GM18951 (cell line): ENCODE measurements around the gene ARID4B.
"Not testable (repeated sequence)": the region's sequence is repeated elsewhere in the genome, so short reads cannot be mapped to it uniquely, and the experiment has no call there.

Experiments
- POLR2A ChIP-seq: IDR thresholded peaks from 4 replicates; pipeline ENCODE4 v1.6.1; 2011; ENCODE audit warnings: mild to moderate bottlenecking; ENCODE audit not compliant: insufficient read length, insufficient read depth; ENCODE audit errors: extremely low read depth
- in situ Hi-C: fragments of 300-500 bp; cut with MboI; formaldehyde crosslinking; loops from one replicate; pipeline ENCODE4 v1.12.0; 2022; ENCODE audit warnings: low sequenced_read_pairs, mixed read lengths, inconsistent platforms; ENCODE audit not compliant: unreplicated experiment

Gene ARID4B

DNA sequence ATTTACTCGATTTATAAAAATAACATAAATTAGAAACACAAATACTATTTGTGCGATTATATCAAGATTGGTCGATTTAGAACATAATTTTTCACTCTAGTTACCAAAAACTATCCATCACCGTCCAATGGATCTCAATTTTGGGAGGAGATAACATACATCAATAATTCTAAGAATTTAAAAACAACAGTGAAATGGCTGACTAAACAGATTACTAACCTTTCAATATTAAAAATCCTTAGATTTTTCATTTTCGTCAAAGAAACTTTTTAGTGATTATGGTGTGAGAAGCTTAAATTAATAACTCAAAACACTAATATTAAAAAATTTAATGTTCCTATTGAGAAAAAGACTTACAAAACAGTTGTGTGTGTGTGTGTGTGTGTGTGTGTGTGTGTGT is 91.9 kb downstream of the ARID4B start:
- TF ChIP-seq POLR2A, result no peak
- in situ Hi-C loops, result no loop called here

DNA sequence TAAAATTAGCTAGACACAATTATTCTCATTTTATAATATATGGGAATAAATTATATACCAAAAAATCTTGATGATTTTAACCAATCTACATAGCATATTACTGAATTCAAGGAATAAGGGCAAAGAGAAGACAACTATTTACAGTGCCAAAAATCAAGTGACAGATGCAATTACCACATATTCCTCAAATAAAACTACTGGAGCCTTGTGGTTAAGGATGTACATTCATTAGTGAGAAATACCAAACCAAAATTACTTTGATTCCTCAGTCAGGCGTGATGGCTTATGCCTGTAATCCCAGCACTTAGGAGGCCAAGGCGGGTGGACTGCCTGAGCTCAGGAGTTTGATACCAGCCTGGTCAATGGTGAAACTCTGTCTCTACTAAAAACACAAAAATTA is 98.1 kb downstream of the ARID4B start:
- TF ChIP-seq POLR2A, result no peak
- in situ Hi-C loops, result no loop called here

DNA sequence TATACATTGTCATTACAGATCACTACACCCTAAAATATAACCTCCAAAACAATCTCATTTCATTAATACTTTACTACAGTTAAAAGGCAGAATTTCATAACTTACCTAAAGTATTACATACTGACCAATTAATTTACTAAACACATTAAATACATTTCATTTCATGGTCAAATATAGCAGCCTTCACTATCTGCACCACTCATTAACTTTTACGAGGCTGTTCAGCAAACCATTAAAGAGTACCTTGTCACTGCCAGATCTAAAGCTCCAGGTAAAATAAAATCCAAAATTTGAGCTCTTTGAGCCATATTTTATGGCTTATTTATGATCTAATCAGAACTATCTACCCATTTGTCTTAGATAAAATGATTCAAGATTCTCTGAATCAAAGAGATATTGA is 100.6 kb downstream of the ARID4B start:
- in situ Hi-C loops, result no loop called here
- TF ChIP-seq POLR2A, result no peak

DNA sequence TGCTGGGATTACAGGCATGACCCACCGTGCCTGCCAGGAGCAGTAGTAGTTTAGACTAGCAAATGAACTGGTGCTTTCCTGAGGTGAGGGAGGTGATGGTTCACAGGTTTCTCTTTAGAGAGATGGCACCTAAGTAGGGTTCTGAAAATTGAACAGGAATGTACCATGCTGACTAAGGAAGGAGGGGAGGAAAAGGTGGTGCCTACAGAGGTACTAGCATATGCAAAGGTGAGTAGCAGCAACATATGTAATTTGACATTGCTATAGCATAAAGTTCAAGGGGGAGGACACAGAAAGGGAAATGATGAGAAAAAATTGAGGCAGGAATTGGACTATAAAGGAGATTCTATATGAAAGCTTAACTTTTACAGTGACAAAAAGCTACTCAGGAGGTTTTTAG is 101.0 kb downstream of the ARID4B start:
- TF ChIP-seq POLR2A, result no peak
- in situ Hi-C loops, result no loop called here

DNA sequence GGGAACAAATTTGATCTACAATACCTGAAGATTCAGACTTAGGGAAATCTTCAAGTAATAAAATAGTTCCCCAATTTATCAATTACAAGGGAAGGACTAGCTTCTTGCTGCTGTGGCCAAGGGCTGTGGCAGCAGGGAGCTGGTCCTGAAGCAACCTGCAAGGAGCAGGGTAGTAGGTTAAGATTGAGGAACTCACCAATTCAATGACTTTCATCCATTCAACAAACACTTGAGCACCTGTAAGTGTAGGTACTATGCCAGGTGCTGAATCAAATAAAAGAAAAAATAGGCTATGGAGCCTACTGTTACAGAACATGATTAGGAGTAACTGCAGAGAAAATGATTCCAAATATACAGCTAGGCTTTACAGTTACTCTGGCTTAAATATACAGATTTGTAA is 102.7 kb downstream of the ARID4B start:
- TF ChIP-seq POLR2A, result no peak

DNA sequence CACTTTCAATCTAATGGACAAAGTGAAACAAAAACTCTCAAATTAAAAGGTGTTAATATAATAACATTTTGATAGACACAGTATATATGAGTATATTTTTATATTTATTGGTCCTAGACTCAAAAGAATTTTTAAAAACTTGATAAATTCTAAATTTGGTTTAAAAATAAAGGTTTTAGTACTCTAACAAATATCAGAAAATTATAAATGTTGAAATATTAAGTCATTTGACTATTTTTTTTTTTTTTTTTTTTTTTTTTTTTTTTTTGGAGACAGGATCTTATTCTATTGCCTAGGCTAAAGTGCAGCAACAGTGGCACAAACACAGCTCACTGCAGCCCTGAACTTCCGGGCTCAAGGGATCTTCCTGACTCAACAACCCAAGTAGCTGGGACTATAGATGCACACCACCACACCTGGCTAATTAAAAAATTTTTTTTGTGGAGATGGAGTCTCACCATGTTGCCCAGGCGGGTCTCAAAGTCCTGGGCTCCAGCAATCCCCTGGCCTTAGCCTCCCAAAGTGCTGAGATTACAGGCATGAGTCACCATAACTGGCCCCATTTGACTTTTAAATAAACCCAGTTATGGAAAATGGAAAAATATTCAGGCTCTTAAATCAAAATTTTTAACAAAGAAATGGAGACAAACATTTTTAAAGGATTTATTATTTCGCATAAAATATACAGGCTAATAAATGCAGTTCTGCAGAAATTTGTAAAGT is 106.2 kb downstream of the ARID4B start:
- in situ Hi-C loops, result no loop called here

More for the DNA sequence above, 102.7 kb downstream of the ARID4B start:
- in situ Hi-C loops, result no loop called here

DNA sequence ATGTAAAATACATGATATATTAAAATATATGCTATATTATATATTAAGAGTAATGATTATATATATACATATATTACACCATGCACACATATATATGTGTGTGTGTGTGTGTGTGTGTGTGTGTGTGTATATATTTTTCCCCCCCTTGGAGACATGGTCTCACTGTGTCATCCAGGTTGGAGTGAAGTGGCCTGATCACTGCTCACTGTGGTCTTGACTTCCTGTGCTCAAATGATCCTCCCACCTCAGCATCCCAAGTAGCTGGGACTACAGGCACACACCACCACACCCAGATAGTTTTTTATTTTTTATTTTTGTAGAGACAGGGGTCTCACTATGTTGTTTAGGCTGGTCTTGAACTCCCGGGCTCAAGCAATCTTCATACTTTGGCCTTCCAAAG is 112.5 kb downstream of the ARID4B start:
- no peak for TF ChIP-seq POLR2A
- in situ Hi-C loops, result no loop called here

More for the DNA sequence above, 106.2 kb downstream of the ARID4B start:
- no peak for TF ChIP-seq POLR2A

DNA sequence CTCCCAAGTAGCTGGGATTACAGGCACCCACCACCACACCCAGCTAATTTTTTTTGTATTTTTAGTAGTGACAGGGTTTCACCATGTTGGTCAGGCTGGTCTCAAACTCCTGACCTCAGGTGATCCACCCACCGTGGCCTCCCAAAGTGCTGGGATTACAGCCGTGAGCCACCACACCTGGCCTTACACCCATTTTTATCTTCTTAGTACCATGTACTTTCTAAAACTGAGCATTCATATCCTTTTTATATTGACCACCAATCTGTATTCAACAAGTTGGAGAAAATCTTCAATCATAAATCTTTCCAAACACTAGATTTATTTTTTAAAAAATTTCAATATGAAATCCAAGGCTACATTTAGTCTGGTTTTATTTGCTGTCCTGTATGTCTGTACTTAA is 113.0 kb downstream of the ARID4B start:
- in situ Hi-C loops, result not testable (repeated sequence)

DNA sequence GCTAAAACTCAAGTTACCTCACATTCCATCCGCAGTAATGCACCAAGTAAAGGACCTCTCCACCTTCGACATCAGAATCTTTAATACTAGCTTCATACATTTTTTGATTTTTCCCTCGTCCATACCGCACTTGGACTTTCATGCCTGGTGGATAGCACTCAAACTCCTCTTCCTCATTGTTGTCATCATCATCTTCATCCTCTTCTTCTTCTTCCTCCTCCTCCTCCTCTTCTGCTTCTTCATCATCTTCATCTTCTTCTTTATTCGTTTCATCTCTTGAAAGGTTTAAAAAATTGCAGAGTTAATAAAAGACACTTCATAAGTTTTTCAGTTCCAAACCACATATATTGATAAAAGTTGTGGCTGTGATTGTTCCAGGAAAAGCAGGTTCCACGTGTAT is 114.2 kb downstream of the ARID4B start:
- no peak for TF ChIP-seq POLR2A
- in situ Hi-C loops, result no loop called here

DNA sequence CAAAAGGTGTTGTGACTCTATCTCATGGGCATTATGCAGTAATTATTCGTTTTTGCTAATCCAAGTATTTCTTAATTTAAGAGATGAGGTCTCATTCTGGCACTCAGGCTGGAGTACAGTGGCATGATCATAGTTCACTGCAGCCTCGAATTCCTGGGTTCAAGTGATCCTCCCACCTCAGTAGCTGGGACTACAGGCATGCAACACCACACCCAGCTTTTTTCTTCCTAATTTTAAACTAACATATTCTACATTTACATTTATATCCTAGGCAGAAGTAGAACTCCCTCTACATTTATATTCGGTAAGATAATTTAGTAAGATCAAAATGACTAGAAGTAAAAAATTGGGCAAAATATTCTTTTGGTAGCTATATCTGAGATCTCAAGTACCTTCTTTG is 116.5 kb downstream of the ARID4B start:
- in situ Hi-C loops, result no loop called here
- TF ChIP-seq POLR2A, result no peak

DNA sequence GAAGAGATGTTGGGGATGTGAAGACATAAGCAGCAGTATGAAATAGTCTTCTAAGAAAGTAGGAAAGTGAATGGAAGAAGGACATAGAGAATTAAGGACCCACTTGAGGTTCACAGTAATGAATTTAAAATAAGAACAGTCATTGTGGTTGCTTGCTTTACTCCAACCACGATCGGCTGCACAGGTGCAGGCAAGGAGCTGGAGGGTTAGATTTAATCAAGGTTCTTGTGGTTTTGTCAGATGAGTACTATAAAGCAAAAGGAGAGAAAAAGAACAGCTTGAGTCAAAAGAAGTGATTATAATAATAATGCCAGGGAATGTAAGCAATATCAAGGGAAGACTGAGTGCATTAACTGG is 120.8 kb downstream of the ARID4B start:
- in situ Hi-C loops, result no loop called here
- TF ChIP-seq POLR2A, result no peak

DNA sequence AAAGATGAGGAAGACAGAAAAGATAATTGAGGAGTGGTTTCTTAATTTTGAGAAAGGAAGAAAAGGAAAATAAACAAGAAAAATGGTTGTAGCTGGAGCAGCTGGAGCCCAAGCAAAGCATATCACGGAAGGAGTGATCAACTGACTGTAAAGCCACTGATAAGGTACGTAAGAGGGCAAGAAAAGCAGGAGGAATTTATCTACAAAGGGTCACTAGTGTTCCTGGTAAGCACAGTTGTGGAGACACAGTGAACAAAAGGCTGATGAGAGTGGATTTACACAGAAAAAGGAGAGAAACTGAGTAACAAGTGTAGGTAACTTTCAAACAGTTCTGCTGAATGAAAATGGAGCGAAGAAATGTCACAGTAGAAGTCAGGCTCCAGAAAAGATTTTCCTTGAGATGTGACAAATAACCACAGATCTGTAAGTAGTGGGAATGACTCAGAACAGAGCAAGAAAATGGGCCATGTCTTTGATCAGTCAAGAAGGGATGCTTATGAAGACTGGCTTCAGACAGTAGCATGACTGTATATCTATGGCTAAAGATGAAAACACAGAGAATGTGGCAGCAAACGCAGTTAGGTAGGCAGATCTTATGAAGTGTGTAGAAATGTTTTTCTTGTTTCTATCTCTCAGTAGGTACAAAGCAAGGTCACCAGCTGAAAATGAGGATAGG is 121.3 kb downstream of the ARID4B start:
- in situ Hi-C loops, result no loop called here
- no peak for TF ChIP-seq POLR2A

DNA sequence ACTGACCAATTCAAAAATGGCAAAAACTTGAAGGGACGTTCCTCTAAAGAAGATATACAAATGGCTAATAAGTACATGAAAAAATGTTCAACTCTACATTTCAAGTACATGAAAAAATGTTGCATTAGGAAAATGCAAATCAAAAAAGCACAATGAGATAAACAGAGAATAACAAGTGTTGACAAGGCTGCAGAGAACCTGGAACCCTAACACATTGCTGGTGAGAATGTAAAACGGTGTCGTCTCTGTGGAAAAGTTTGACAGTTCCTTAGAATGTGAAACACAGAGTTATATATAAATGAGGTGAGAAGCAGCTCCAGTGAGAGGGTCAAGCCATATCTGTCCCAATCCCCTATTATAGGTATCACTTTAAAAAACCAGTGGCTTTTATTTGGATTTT is 122.3 kb downstream of the ARID4B start:
- TF ChIP-seq POLR2A, result no peak
- in situ Hi-C loops, result no loop called here

DNA sequence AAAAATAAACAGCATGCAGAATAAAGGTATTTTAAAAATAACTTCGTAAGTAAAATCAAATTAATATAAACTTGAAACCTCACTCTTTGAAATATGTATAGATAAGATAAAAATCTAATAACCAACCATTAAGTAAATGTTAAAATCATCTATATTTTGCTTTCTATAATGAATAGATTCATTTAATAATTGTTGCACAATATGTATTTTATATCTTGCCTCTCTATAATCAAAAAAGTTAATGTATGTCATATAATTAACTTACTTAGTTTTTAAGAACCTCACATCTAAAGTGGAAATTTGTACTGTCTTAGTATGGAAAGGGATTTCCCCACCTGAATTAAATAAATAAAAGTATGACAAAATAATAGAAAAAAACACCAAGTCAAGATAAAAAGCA is 124.6 kb downstream of the ARID4B start:
- no peak for TF ChIP-seq POLR2A
- in situ Hi-C loops, result no loop called here

DNA sequence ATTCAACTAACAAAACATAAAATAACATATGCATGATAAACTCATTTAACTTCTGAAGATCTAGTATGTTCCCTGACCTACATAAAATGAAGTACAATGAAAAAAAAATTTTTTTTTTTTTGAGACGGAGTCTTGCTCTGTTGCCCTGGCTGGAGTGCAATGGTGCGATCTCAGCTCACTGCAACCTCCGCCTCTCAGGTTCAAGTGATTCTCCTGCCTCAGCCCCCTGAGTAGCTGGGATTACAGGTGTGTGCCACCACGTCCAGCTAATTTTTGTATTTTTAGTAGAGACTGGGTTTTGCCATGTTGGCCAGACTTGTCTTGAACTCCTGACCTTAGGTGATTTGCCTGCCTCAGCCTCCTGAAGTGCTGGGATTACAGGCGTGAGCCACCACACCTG is 125.5 kb downstream of the ARID4B start:
- in situ Hi-C loops, result not testable (repeated sequence)
